Subcutaneous abdominal adipose tissue (tissue), 5 donors: ENCODE results near the gene SS18L1.

ENCODE experiments used
- H3K27ac ChIP-seq: one replicate; pipeline ENCODE4 v1.7.0; 2013; ENCODE audit warnings: low read depth, mild to moderate bottlenecking, inconsistent platforms, low read length, moderate library complexity
- H3K27me3 ChIP-seq, 5 donors: one replicate each; pipeline ENCODE4 v1.7.0; 2013; ENCODE audit warnings: low read length in 5 of 5, inconsistent platforms in 1 of 5; ENCODE audit not compliant: control insufficient read depth in 5 of 5, insufficient read depth in 4 of 5
- H3K36me3 ChIP-seq, 5 donors: one replicate each; pipeline ENCODE4 v1.7.0; 2013; ENCODE audit warnings: low read length in 5 of 5; ENCODE audit not compliant: control insufficient read depth in 5 of 5, insufficient read depth in 5 of 5
- H3K4me1 ChIP-seq, 5 donors: one replicate each; pipeline ENCODE4 v1.7.0; 2013; ENCODE audit warnings: low read length in 5 of 5, mild to moderate bottlenecking in 3 of 5, moderate library complexity in 1 of 5; ENCODE audit not compliant: control insufficient read depth in 5 of 5, insufficient read depth in 5 of 5
- H3K4me3 ChIP-seq, 5 donors: one replicate each; pipeline ENCODE4 v1.7.0; 2013; ENCODE audit warnings: low read length in 5 of 5, low read depth in 1 of 5
- H3K9ac ChIP-seq, 5 donors: one replicate each; pipeline ENCODE4 v1.7.0; 2013; ENCODE audit warnings: low read length in 5 of 5, mild to moderate bottlenecking in 4 of 5, moderate library complexity in 3 of 5
- H3K9me3 ChIP-seq, 5 donors: one replicate each; pipeline ENCODE4 v1.7.0; 2013; ENCODE audit warnings: low read length in 5 of 5; ENCODE audit not compliant: control insufficient read depth in 5 of 5
- donor health status: healthy.
- donor health status: healthy.
- donor health status: healthy.
- donor health status: healthy.
- donor health status: healthy.

SS18L1 gene

GRCh38 chr20:62227977-62228958 lies 84.7 kb downstream of the SS18L1 start:
- H3K4me1 ChIP-seq, result no peaks in the 10 kb centered on the region
- H3K36me3 ChIP-seq, result no peaks in the 10 kb centered on the region
- H3K9me3 ChIP-seq, result peaks cover 0 to 2% (median 0%) of the 10 kb centered on the region in 5 donors
- H3K27me3 ChIP-seq, result peaks cover 17 to 63% (median 51%) of the 10 kb centered on the region in 5 donors
- H3K27ac ChIP-seq, result no peak overlapping the region
- no peak overlapping the region for H3K4me3 ChIP-seq
- H3K9ac ChIP-seq, result no peak overlapping the region

GRCh38 chr20:62228982-62229545 lies 85.5 kb downstream of the SS18L1 start:
- H3K27me3 ChIP-seq, result peaks cover 18 to 58% (median 44%) of the 10 kb centered on the region in 5 donors

GRCh38 chr20:62229667-62230066 lies 86.1 kb downstream of the SS18L1 start:
- Histone ChIP-seq H3K27me3 (peaks cover 15 to 53% (median 39%) of the 10 kb centered on the region in 5 donors), H3K9ac (no peak overlapping the region), H3K36me3 (no peaks in the 10 kb centered on the region), H3K27ac (no peak overlapping the region), H3K4me3 (no peak overlapping the region), H3K4me1 (no peaks in the 10 kb centered on the region), H3K9me3 (peaks cover 0 to 7% (median 0%) of the 10 kb centered on the region in 5 donors)

More at GRCh38 chr20:62228982-62229545, 85.5 kb downstream of the SS18L1 start:
- H3K9ac ChIP-seq, result no peak overlapping the region
- no peaks in the 10 kb centered on the region for H3K36me3 ChIP-seq
- no peak overlapping the region for H3K4me3 ChIP-seq
- H3K9me3 ChIP-seq, result peaks cover 0 to 7% (median 0%) of the 10 kb centered on the region in 5 donors
- no peaks in the 10 kb centered on the region for H3K4me1 ChIP-seq
- no peak overlapping the region for H3K27ac ChIP-seq

GRCh38 chr20:62230276-62230675 lies 86.7 kb downstream of the SS18L1 start:
- Histone ChIP-seq H3K4me1 (no peaks in the 10 kb centered on the region), H3K27ac (no peak overlapping the region), H3K9me3 (peaks cover 0 to 7% (median 0%) of the 10 kb centered on the region in 5 donors), H3K27me3 (peaks cover 15 to 49% (median 37%) of the 10 kb centered on the region in 5 donors), H3K4me3 (no peak overlapping the region), H3K36me3 (no peaks in the 10 kb centered on the region), H3K9ac (no peak overlapping the region)

GRCh38 chr20:62230696-62231095 lies 87.1 kb downstream of the SS18L1 start:
- Histone ChIP-seq H3K4me1 (no peaks in the 10 kb centered on the region), H3K4me3 (no peak overlapping the region), H3K9me3 (peaks cover 0 to 7% (median 0%) of the 10 kb centered on the region in 5 donors), H3K9ac (no peak overlapping the region), H3K27ac (no peak overlapping the region), H3K36me3 (no peaks in the 10 kb centered on the region), H3K27me3 (peaks cover 15 to 46% (median 35%) of the 10 kb centered on the region in 5 donors)

GRCh38 chr20:62231292-62231691 lies 87.7 kb downstream of the SS18L1 start:
- Histone ChIP-seq H3K9me3 (peaks cover 0 to 7% (median 0%) of the 10 kb centered on the region in 5 donors), H3K9ac (no peak overlapping the region), H3K27ac (no peak overlapping the region), H3K27me3 (peaks cover 15 to 40% (median 30%) of the 10 kb centered on the region in 5 donors), H3K4me3 (no peak overlapping the region), H3K36me3 (no peaks in the 10 kb centered on the region), H3K4me1 (no peaks in the 10 kb centered on the region)
